GM18498 (cell line): Measurements from ENCODE around the gene CLECL1.
"Not testable (repeated sequence)": the region's sequence is repeated elsewhere in the genome, so short reads cannot be mapped to it uniquely, and the experiment has no call there.

Experiments
- ATAC-seq: cut with Tn5 transposase; IDR thresholded peaks from one replicate; pipeline ENCODE4 v1.9.1; 2021; ENCODE audit warnings: mild to moderate bottlenecking, moderate library complexity; ENCODE audit not compliant: unreplicated experiment

The CLECL1 gene

DNA sequence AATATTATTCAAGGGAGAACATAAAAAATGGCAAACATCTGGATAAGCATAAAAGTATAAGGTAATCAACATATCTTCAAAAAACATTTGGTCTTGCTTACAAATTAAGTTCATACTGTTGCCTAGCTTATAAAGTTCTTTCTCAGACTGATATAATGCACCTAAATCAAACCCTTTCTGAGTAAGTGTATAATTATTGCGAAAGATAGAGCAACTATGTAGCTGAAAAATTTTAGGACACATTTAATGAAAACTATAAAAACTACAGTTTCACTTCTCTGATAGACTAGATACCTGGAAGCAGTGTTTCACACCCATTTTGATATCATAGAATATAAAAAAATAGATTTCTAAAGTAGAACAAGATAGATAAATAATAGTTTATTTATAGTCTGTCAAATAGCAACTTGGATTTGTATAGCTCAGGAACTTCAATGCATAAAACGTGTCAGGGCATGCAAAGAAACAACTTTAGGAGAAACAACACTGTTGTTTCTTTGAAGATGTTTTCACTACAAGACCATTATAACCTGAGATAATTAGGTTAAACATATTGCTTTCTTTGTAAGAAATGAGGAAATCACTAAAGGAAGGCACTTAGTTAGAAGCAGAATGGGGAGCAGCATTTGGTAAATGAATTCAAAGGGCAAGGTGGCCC lies 7.6 kb downstream of the CLECL1 start:
- no peak for ATAC-seq

DNA sequence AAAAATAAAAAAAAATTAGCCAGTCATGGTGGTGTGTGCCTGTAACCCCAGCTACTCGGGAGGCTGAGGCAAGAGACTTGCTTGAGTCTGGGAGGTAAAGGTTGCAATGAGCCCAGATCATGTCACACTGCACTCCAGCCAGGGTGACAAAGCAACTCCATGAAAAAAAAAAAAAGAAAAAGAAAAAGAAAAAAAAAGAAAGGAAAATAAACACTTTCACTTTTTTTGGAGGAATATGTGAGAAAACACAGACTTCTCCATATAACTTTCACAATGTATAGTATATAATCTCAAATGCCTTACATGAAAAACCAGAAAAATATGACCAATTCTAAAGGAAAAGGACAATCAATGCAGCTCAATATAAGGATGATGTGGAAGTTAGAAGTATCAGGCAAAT lies 8.9 kb downstream of the CLECL1 start:
- no peak for ATAC-seq

DNA sequence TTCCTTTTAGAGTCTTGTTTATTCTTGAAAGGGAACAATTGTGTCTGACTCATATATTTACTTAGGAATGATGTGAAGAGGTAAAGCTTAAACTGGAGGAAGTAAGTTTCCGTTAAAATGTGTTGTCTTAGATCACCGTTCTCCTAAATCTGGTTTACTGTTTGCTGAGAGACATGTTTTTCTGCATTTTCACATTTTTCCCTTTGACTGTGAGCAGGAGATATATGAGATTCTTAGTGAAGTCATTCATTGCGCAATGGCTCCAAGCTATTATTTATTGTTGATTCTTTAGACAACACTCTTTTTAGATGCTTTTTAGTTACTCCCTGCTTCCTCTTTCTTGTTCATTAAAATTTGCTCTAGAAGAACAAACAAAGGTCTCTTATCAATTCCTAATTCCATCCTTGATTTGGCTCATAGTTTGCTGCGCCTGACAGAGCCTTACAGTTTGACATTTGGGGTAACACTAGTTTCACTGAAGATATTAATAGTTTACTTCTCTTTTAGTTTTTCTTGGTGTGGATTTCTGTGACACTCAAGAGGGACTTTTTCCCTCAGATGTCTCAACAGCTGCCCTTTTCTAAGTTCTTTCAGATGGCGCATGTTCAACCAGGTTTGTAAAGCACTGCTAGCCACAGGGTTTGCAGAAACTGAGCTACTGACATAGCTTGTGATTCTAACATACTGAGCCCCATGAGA lies 11.4 kb downstream of the CLECL1 start:
- ATAC-seq = peak; percentile 61

DNA sequence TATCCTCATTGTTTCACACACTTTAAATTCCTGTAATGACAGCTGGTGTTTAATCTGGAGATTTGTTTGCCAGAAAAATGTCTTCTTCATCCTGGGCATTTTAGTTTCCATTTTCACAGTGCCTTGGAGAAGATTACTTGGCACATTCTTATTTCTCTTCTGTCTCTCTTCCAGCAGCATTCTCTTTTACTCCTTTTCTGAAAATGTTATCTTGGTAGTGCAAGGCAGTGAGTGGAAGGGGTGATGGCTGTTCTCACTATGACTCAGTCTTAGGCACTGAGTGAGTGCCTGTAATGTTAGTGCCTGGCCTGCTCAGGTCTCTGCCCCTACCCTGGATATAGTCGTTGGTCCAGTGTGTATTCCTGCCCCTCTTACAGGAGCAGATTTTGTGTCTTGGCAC lies 13.1 kb downstream of the CLECL1 start:
- no peak for ATAC-seq

DNA sequence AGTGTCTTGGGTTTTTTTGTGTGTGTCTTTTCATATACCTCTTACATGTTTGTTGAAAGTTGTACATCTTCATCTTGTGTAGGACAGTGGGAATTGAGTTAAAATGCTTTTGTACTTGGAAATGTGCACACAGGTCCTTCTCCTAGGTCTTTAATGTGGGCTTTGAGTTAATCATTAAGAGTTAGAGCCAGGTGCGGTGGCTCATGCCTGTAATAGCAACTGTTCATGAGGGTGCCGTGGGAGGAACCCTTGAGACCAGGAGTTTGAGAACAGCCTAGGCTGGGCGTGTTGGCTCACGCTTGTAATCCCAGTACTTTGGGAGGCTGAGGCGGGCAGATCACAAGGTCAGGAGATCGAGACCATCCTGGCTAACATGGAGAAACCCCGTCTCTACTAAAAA lies 13.9 kb downstream of the CLECL1 start:
- ATAC-seq = no peak

DNA sequence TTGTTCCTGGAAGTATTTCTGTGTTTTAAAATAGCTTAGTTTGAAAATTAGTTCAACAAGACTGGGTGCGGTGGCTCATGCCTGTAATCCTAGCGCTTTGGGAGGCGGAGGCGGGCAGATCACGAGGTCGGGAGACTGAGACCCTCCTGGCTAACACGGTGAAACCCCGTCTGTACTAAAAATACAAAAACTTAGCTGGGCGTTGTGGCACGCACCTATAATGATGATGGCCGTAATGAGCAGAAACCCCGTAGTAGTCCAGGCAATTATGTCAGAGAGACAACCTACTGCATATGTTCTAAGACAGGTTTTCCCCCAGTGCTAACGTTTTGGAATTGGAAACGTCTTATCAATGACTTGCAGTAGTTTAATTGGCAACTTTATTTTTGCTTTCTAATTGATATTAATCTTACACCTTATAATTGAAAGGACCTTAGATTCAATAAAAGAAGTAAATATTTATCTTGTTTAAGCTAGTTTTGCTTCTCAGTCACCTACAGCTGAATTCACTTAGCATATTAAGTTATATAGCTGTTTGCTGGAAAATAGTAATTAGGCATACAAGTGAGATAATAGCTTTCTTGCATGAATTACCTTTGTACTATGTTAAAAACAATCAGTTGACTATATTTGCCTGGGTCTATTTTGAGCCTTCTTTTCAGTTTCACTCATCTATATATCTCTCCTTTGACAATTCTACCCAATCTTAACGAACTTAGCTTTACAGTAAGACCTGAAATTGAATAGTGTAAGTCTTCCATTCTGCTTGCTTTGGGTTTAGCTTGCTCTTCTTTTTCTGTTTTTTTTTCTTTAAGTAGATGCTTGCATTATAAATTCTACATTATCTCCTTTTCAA lies 15.6 kb downstream of the CLECL1 start:
- no peak for ATAC-seq

DNA sequence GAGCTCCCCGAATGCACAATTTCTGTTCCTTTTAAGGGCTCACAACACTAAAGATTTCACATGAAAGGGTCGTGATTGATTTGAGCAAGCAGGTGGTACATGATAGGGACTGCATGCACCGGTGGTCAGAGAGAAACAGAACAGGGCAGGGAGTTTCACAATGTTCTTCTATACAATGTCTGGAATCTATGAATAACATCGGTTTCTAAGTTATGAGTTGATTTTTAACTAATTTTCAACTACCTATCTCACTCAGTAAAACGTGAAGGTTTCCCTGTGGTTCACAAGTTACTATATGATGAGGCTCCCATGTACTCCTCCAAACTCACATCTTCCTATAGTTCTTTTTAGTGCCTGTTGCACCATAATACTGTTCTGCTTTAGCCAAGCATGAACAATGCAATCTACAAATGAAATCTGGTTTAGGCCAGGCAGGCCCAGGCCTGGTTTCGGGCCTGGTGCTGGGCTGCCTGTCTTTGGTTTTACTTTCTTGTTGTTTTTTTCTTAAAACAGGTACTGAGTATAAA lies 19.8 kb downstream of the CLECL1 start:
- peak; percentile 76 for ATAC-seq

DNA sequence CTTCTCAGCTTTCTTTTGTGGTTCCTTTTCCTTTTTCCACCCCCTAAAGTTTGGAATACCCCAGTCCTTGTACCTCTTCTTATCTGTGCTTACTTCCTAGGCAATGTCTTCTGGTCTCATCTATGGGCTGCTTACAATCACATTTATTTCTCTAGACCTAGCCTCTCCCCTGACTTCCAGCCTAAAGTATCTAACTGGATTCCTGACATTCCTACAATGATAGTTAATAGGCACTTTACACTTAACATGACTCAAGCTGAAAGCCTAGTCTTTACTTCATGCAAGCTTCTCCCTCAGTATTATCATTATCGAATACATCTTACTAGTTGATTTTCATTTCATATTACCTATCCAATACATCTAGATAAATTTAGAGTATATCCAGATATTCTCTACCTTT lies 21.2 kb downstream of the CLECL1 start:
- ATAC-seq = no peak

DNA sequence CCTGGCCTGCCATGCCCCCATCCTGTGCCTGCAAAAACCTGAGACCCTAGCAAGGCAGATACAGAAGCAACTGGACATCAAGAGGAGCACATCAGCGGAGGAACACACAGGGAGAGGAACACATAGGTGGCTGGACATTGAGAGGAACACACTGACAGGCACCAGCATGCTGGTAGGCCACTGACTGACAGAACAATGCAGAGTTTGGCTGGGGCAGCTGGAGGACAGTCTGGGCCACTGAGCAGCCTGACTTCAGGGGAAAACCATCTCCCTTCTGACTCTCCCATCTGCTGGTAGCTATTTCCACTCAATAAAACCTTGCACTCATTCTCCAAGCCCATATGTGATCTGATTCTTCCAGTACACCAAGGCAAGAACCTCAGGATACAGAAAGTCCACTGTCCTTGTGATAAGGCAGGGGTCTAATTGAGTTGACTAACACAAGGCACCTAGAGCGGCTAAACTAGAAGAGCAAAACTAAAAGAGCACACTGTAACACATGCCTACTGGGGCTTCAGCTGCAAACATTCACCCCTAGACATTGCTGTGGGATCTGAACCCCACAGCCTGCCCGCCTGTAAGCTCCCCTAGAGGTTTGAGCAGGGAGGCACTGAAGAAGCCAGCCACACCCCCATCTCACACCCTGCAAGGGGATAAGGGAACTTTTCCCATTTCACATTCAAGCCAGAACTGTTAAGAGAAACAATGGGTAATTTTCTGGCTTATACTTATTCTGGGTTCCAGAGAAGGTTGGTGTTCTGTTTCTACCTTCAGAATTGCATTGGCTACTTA lies 22.1 kb downstream of the CLECL1 start:
- ATAC-seq = no peak

DNA sequence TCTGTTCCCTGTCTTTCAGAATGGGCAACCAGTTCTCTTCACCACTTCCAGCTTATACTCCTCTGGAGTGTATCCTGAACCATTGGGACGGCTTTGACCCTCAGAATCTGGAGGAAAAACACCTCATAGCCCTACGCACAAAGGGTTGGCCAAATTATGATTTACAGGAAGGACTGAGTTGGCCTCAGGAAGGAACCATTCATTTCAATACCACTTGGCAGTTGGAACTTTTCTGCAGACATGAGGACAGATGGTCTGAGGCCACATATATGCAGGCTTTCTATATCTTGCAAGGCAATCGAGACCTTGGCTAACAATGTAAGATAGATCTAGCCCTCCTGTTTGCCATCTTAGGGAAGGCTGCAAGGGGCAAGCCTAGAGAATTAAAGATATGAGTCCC lies 24.0 kb downstream of the CLECL1 start:
- ATAC-seq = no peak

DNA sequence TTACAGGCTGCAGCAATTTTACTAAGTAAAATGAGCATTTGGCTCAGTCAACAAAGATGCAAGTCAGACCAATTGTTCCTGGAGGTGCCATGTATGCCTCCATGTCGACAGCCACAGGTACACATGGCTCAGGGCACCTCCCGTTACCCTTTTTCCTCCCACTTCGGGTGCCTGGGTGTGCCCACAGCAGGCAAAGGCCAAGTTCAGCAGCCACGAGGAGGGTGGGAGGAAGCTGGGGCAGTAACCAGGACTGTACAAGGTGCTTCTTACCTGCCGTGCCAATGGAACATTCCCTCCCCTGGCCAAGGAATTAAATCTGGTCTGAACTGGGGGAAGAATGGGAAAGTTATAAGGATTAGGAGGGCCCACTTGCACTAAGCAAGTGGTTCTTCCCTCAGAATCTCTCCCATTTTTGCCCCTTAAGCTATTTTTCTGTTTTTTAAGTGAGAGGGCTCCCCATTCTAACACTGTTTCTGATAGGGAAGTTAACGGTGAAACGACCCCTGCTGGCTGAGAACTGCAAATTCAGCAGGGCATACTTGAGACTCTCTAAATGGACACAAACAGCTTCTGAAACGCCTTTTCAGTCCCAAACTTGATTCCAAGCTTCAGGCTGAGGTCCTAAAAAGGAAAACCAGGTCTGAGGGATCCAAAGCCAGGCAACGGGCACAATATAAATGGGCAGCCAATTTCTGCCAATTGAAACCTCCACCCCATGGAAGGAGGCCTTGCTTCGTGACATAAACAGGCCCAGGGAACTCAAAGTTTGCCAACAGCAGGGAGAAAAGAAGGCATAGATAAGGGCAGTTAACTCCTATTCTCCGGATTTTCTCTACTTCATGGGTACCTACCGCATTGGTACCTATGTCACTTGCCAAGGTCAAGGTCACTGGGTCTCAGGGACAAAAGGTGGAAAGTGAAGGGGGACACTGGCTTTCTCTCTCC lies 24.8 kb downstream of the CLECL1 start:
- ATAC-seq = no peak

DNA sequence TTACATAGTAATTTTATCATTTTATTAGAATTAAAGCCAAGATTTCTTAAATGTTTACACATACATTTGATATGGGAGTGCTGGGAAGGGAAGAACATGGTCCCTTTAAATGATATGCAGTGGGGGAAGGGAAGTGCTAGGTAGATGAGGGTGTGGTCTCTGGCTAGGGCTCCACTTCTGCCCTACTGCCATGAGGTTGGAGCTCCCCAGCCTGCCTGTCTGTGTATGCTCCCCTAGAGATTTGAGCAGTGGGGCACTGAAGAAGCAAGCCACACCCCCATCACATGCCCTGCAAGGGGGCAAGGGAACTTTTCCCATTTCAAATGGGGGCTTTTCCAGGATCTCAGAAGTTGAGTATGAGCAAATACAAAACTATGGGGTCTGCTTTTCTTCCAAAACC lies 25.5 kb downstream of the CLECL1 start:
- ATAC-seq = no peak

DNA sequence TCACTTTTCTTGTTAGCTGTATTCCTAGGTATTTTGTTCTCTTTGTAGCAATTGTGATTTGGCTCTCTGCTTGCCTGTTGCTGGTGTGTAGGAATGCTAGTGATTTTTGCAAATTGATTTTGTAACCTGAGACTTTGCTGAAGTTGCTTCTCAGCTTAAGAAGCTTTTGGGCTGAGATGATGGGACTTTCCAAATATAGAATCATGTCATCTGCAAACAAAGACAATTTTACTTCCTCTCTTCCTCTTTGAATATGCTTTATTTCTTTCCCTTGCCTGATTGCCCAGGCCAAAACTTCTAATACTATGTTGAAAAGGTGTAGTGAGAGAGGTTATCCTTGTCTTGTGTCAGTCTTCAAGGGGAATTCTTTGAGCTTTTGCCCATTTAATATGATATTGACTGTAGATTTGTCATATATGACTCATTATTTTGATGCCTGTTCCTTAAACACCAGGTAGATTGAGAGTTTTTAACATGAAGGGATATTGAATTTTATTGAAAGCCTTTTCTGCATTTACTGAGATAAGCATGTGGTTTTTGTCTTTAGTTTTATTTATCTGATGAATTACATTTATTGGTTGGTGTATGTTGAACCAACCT lies 26.7 kb downstream of the CLECL1 start:
- ATAC-seq = no peak

DNA sequence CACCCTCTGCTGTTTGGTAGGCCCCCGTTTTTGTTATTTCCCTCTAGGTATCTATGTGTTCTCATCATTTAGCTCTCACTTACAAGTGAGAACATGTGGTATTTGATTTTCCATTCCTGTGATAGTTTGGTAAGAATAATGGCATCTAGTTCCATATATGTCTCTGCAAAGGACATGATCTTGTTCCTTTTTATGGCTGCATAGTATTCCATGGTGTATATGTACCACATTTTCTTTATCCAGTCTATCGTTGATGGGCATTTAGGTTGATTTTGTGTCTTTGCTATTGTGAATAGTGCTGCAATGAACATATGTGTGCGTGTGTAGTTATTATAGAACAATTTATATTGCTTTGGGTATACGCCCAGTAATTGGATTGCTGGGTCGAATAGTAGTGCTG lies 28.3 kb downstream of the CLECL1 start:
- not testable (repeated sequence) for ATAC-seq

DNA sequence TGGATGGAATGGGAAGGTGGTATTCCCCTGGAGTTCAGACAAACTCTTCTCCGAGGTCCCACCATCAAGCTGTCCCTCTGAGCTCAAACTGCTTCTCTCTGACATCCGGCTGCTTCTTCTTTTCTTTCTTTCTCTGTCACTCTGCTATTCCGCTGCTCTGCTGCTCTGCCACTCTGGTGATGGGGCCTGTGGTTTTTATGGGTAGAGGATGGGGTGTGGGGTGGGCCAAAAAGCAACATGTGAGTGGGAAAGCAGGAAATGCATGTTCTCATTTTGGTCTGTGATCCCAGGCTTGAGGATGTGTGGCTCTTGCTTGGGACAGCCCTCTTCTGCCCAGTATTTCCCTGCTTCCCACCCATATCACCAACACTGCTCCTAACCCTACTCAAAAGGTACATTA lies 30.6 kb downstream of the CLECL1 start:
- ATAC-seq = peak; percentile 44

DNA sequence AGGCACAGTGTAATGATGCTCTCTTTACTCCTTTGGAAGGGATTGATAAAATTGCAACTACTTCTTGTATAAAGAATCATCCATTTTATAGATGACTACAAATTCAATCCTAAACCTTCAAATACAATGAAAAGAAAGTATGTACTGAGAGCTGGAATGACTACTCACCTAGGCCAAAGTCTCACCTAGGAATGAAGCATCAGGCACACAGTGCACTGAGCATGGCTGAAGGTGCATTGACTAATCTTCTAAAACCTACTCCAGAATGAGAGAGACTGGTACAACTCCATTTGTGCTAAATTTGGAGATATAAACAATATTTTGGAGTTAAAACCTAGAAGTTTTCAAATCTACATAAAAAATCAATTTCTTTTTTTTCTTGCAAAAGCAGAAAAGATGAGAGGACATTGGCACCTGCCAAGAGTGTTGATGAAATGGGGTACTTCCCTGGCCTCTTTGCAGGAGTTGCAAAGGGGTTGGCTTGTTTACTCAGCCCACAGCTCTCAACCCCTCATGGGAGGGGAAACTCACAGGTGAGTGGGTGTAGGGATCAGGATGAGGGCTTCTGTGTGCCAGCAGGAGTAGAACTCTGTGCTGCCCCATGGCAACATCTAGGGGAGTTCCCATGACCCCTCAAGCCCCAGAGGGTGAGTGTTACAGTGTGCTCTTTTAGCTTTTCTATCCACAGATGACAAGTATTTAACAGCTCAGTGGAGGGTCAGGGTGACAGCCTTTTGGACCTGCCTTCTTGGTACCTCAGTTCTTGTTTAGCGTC lies 31.3 kb downstream of the CLECL1 start:
- ATAC-seq = peak; percentile 29

DNA sequence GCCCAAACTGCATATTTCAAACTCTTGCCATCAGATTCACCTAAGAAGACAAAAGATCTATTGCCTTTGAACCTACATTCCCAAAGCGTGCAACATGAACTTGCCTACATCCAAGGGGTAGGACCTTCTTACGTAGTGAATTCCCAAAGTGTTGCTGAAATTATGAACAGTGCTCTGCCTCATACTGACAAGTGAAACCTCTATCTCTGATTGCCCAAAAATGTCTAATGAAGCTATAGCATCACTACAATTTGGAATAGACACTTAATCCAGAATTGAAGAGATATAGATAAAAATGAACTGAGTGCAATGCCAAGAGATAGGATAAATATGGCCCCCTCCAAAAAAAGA lies 32.3 kb downstream of the CLECL1 start:
- ATAC-seq = no peak

DNA sequence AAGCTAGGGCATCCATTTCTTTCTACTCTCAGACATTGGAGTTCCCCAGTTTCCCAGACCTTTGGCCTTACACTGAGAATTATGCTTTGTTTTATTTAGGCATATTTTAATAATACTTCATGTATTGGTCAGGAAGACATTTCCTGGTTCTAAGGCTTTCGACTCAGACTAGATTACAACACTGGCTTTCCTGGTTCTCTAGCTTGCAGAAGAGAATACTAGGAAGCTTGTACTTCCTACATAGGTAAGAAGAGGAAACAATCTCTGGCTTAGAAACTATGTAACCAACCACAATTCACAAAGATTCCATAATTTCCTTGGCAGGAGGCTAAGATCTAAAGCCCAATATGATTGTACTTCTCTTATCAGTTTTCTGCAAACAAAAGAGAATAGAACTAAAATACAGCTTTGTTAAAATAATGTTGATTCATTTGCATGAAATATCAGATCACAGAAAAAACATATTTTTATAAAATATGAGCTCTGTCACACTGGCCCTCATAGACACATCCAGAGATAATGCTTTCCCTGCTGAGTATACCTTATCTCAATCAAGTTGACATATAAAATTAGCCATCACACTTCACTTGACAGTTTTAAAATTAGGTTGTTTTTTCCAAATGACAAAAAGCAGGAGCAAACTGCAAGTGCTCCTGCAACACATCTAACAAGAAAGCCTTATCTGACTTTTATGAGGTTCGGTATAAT lies 32.8 kb downstream of the CLECL1 start:
- no peak for ATAC-seq
